ENCODE data around the gene NDUFAF7.
A peak's percentile ranks its signal among the peaks of the same experiment; 100 is the strongest.

Gene NDUFAF7, protein sequence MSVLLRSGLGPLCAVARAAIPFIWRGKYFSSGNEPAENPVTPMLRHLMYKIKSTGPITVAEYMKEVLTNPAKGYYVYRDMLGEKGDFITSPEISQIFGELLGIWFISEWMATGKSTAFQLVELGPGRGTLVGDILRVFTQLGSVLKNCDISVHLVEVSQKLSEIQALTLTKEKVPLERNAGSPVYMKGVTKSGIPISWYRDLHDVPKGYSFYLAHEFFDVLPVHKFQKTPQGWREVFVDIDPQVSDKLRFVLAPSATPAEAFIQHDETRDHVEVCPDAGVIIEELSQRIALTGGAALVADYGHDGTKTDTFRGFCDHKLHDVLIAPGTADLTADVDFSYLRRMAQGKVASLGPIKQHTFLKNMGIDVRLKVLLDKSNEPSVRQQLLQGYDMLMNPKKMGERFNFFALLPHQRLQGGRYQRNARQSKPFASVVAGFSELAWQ

DNA sequence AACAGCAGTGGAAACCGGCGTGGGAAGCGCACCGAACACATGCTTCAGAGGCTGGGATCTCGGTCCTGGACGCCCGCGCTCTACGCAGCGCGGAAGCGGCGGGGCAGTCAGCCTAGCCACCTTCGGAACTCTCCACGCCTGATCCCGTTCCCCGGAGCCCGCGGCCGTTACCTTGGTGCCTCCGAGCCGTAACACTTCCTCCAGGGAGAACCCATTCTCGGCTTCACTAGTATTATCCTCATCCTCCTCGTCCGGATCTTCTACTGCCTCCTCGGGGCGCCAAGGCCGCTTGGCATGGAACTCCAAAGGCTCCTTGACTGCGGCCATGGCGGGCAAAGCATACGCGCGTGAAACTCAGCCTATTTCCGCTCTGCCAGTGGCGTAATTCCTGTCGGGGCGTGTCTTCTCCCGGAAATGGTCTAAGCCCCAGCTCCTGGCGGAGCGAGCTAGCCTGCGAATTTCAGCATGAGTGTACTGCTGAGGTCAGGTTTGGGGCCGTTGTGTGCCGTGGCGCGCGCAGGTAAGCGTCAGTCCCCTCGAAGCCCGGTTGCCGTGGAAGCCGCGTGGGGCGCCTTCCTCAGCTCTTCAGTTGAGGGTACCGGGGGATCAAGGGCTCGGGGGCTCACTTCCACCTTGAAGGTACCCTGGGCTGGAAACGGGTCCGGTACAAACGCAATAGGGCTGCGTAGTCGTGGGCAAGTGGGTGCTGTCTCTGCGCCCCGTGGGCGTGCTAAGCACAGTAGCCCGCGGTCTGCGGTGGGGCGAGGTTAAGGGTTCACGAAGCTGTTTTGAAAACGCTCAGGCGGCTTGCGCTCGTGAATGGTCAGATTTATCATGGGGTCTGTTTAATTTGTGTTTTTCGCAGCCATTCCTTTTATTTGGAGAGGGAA, at the start of gene NDUFAF7, which contains the start of gene CEBPZ:
NDUFAF7 (plus strand) TSS at position 418 of the 890 bp plus-strand sequence; CDS start at position 466, 48 bp downstream.
CEBPZ (minus strand) TSS at position 356 of the 890 bp plus-strand sequence; CDS start at position 327, 29 bp downstream.
- H3K4me3 ChIP-seq (ENCODE audit: low read length): peak within 1 kb of the TSS; percentile 64
- TF ChIP-seq, protein P1, sequence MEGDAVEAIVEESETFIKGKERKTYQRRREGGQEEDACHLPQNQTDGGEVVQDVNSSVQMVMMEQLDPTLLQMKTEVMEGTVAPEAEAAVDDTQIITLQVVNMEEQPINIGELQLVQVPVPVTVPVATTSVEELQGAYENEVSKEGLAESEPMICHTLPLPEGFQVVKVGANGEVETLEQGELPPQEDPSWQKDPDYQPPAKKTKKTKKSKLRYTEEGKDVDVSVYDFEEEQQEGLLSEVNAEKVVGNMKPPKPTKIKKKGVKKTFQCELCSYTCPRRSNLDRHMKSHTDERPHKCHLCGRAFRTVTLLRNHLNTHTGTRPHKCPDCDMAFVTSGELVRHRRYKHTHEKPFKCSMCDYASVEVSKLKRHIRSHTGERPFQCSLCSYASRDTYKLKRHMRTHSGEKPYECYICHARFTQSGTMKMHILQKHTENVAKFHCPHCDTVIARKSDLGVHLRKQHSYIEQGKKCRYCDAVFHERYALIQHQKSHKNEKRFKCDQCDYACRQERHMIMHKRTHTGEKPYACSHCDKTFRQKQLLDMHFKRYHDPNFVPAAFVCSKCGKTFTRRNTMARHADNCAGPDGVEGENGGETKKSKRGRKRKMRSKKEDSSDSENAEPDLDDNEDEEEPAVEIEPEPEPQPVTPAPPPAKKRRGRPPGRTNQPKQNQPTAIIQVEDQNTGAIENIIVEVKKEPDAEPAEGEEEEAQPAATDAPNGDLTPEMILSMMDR (conservative IDR thresholded peaks at IDR 0.05; ENCODE audit: low read depth, low read length): no peak
- DNase-seq (ENCODE audit: low read depth): peak; percentile 81

DNA sequence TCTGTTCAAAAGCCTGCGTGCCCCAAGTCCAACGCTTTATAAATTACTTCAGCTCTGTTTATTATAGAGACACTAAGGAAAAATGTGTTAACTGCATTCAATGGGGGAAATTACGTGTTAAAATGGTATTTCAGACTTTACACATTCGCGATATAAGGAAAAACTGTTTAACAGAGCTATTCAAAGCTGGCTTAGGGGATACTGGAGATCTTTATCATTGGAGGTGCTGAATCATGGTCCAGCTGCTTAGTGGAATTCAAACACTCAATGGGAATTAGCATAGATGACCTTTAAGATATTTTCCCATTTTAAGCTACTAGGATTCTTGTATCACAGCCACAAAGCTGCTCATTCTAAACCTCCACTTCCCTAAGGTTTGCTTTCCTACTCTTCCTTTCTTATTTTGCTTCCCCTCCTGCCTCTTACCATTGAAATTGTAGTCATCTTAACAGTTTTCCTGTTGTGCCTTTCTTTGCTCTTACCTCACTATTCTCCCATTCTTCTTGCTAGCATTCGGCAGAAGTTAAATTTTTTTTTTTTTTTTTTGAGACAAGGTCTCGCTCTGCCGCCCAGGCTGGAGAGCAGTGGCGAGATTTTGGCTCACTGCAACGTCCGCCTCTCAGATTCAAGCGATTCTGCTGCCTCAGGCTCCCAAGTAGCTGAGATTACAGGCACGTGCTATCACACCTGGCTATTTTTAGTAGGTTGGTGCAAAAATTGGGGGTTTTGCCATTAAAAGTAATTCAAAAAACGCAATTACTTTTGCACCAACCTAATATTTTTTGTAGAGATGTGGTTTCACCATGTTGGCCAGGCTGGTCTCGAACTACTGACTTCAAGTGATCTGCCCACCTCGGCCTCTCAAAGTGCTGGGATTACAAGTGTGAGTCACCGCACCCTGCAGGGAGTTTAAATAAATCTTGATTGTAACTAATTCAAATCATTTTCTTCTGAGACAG, 49.5 kb upstream of the NDUFAF7 start:
- H3K4me3 ChIP-seq (ENCODE audit: low read length): no peak overlapping the region
- TF ChIP-seq, protein P1 (conservative IDR thresholded peaks at IDR 0.05; ENCODE audit: low read depth, low read length): no peak
- DNase-seq (ENCODE audit: low read depth): peak; percentile 84

DNA sequence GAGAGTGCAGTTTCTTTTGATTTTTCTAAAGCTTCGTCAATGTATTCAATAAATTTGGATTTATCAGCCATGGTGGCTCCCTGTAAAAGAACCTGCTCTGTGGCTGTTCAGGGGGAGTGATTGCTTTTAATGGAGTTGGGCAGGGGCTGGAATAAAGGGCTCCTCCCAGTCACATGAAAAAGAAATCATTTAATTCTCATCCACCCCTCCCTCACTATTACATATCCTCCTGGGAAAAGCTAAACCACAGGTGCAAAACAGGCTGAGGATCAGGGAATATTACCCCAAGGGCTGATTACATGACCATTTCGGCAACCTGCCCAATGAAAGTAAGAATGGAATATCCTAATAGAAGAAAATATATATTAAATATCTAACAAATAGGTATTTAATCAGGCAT, 42.9 kb upstream of the NDUFAF7 start, which contains the start of gene SULT6B1:
SULT6B1 (minus strand) TSS at position 101 of the 400 bp plus-strand sequence; CDS start at position 71, 30 bp downstream.
- no peak within 1 kb of the TSS for H3K4me3 ChIP-seq (ENCODE audit: low read length)
- TF ChIP-seq, protein P1 (conservative IDR thresholded peaks at IDR 0.05; ENCODE audit: low read depth, low read length): no peak
- no peak for DNase-seq (ENCODE audit: low read depth)

DNA sequence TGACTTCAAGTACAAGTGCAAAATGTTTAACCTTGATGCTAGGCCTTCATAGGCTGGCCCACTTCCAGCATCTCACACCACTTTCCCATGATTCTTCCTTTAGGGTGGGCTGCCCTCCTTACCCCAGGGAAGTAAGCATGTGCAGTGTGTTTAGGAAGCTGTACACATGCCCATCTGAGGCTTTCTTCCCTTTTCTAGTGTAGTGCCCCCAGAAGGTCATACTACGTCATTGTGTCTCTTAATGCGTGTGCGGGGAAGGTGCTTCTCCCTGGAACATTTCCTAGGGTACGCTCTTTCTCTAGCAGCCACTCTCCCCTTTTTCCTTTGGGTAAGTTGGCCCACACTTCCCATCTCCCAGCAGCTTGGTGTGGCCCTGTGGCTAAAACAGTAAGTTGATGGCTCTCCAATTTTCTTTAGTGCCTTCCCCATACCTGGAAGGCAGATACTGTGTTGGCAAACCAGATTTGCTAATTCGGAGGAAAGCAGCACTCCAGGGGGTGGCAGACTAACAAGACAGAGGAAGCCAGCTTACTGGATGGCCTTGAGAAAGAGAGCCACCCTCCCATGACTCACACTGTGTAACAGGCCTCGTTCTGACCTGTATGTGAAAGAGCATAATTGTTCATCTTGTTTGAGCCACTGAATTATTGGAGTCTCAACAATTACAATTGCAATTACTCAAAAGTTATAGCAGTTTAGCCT, 41.9 kb upstream of the NDUFAF7 start:
- DNase-seq (ENCODE audit: low read depth): peak; percentile 62
- TF ChIP-seq, protein P1 (conservative IDR thresholded peaks at IDR 0.05; ENCODE audit: low read depth, low read length): no peak
- H3K4me3 ChIP-seq (ENCODE audit: low read length): no peak overlapping the region

DNA sequence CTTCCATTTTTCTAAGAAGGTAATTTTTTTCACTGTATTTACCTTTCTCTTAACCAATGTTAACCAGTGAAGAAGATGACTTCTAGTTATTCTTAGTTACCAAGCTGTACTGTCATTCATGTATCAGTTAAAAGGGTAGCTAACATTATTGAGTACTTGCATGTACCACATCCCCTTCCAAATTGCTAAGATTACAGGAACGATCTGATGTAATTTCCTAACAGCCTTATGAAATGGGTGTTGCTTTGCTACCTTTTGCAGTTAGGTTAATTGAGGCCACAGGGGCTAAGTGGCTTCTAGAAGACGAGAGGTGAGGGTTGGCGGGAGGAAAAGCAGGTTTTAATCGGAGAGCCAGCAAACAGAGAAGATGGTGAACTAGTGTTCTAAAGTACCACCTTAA, 41.2 kb upstream of the NDUFAF7 start:
- H3K4me3 ChIP-seq (ENCODE audit: low read length): no peak overlapping the region
- DNase-seq (ENCODE audit: low read depth): no peak
- TF ChIP-seq, protein P1 (conservative IDR thresholded peaks at IDR 0.05; ENCODE audit: low read depth, low read length): no peak

All from retinal pigment epithelial cell (primary cell).